Astrocyte (in vitro differentiated cells and primary cell): ENCODE data around the gene HLCS. TPM values are rescaled to one million over a fixed set of nuclear protein-coding genes. Genes with fewer than 3 reads are reported as not detected.

Experiments used
- DNase-seq: peaks from one replicate; pipeline ENCODE4 v3.0.0-alpha.2; 2010; ENCODE audit warnings: low read depth
- FAIRE-seq: peaks from 2 replicates; lab custom pipeline; 2011; peaks lifted over from hg19 to GRCh38; lab: Jason Lieb, UNC
- H2AFZ ChIP-seq: 2 replicates; pipeline ENCODE4 v1.6.0; 2012; ENCODE audit warnings: low read depth, low read length, inconsistent platforms
- H3K27ac ChIP-seq: 2 replicates; pipeline ENCODE4 v1.5.1; 2011; ENCODE audit warnings: low read depth, low read length, inconsistent platforms
- H3K27me3 ChIP-seq: 2 replicates; pipeline ENCODE4 v1.6.0; 2011; ENCODE audit warnings: low read length, inconsistent platforms; ENCODE audit not compliant: insufficient read depth
- H3K36me3 ChIP-seq: 2 replicates; pipeline ENCODE4 v1.5.1; 2011; ENCODE audit warnings: low read length, inconsistent platforms; ENCODE audit not compliant: insufficient read depth
- H3K4me1 ChIP-seq: 2 replicates; pipeline ENCODE4 v1.5.1; 2011; ENCODE audit warnings: low read length, inconsistent platforms; ENCODE audit not compliant: insufficient read depth
- H3K4me2 ChIP-seq: 2 replicates; pipeline ENCODE4 v1.6.0; 2012; ENCODE audit warnings: low read length, inconsistent platforms
- H3K4me3 ChIP-seq: 2 replicates; pipeline ENCODE4 v1.5.1; 2011; ENCODE audit warnings: low read depth, mild to moderate bottlenecking, low read length, inconsistent platforms; ENCODE audit not compliant: insufficient read depth
- H3K79me2 ChIP-seq: 2 replicates; pipeline ENCODE4 v1.6.0; 2012; ENCODE audit warnings: mild to moderate bottlenecking, low read length, inconsistent platforms; ENCODE audit not compliant: insufficient read depth
- H3K9ac ChIP-seq: 2 replicates; pipeline ENCODE4 v1.6.0; 2012; ENCODE audit warnings: mild to moderate bottlenecking, low read length, inconsistent platforms
- H3K9me3 ChIP-seq: 2 replicates; pipeline ENCODE4 v1.5.1; 2012; ENCODE audit warnings: low read depth, mild to moderate bottlenecking, low read length, inconsistent platforms; ENCODE audit not compliant: insufficient read depth
- H4K20me1 ChIP-seq: 2 replicates; pipeline ENCODE4 v1.6.0; 2012; ENCODE audit warnings: low read length, inconsistent platforms; ENCODE audit not compliant: insufficient read depth
- H3K27ac Mint-ChIP-seq: one replicate; pipeline ENCODE4 v1.8.0; 2021; ENCODE audit warnings: mild to moderate bottlenecking, mixed read lengths; ENCODE audit not compliant: unreplicated experiment
- H3K27me3 Mint-ChIP-seq: one replicate; pipeline ENCODE4 v1.8.0; 2021; ENCODE audit warnings: low read depth, mixed read lengths; ENCODE audit not compliant: unreplicated experiment
- H3K36me3 Mint-ChIP-seq: one replicate; pipeline ENCODE4 v1.8.0; 2021; ENCODE audit warnings: low read depth, mixed read lengths; ENCODE audit not compliant: unreplicated experiment
- H3K4me1 Mint-ChIP-seq: one replicate; pipeline ENCODE4 v1.8.0; 2021; ENCODE audit warnings: low read depth, mixed read lengths; ENCODE audit not compliant: unreplicated experiment
- H3K4me3 Mint-ChIP-seq: one replicate; pipeline ENCODE4 v1.8.0; 2021; ENCODE audit warnings: mild to moderate bottlenecking, moderate library complexity, mixed read lengths; ENCODE audit not compliant: unreplicated experiment
- H3K9me3 Mint-ChIP-seq: one replicate; pipeline ENCODE4 v1.8.0; 2021; ENCODE audit warnings: mild to moderate bottlenecking, mixed read lengths; ENCODE audit not compliant: unreplicated experiment
- CTCF ChIP-seq: IDR thresholded peaks from 2 replicates; pipeline ENCODE4 v1.5.1; 2011; ENCODE audit warnings: low read depth, mild to moderate bottlenecking, inconsistent platforms, low read length, moderate library complexity; ENCODE audit not compliant: insufficient read depth
- EZH2 ChIP-seq: IDR thresholded peaks from 2 replicates; pipeline ENCODE4 v1.6.1; 2012; ENCODE audit warnings: mild to moderate bottlenecking, low read length, inconsistent platforms; ENCODE audit not compliant: insufficient read depth
- total RNA-seq: library from RNA; stranded (reverse); gene quantifications from 2 replicates; pipeline ENCODE4 v1.2.1, GENCODE V29; 2021

HLCS gene
- total RNA-seq, 1 donor from 2014 or later = 20.9 TPM

DNA sequence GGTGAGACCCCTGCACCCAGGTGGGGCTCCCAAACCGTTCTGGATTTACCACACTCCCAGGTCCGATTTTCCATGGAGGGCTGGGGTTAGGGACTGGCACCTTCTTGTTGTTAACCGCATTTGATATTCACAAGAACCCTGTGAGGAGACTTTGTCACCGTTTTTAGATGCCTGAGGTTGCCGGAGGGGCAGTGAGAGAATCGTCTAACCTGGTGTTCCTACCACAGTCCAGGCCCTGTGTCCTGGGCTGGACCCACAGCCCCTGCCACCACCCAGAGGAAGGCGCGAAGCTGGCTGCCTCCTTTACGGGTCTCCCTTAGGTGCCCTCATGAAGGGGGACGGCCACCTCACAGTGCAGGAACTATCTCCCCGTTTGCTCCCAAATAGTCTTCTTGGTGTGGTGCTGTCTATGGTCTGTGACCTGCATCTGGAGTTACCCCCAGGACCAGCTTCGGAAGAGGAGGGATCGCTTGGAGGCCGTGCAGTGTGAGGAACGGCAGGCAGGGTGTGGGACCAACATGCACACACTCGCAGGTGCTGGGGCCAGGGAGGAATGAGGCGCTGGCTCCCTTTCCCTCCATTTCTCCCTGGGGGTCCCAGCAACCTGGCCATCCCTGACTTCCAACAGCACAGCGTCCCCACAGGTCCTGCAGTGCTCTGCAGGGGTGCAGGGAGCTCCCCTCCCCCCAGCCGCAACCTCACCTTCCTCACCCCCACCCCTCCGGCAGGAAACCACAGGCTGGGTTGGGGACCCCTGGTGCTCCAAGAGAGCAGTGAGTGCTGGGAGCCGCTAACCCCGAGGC is 260.6 kb downstream of the HLCS start:
- H3K4me2 ChIP-seq = peak overlapping the region; percentile 51
- H3K36me3 ChIP-seq = no peaks in the 10 kb centered on the region
- Mint-ChIP-seq H3K27me3 (peaks cover 74% of the 10 kb centered on the region), H3K9me3 (peaks cover 4% of the 10 kb centered on the region), H3K36me3 (peaks cover 6% of the 10 kb centered on the region), H3K4me3 (peak overlapping the region; percentile 62), H3K27ac (peak overlapping the region; percentile 77), H3K4me1 (peaks cover 20% of the 10 kb centered on the region)
- FAIRE-seq (no peak), DNase-seq (no peak)
- H3K9ac ChIP-seq = no peak overlapping the region
- peaks cover 98% of the 10 kb centered on the region for H3K27me3 ChIP-seq
- no peak overlapping the region for H3K27ac ChIP-seq
- peaks cover 14% of the 10 kb centered on the region for H3K4me1 ChIP-seq
- TF ChIP-seq EZH2 = no peak
- no peak for TF ChIP-seq CTCF
- no peaks in the 10 kb centered on the region for H3K9me3 ChIP-seq
- H3K4me3 ChIP-seq = no peak overlapping the region
- H3K79me2 ChIP-seq = peaks cover 44% of the 10 kb centered on the region
- H4K20me1 ChIP-seq = peaks cover 66% of the 10 kb centered on the region
- no peak overlapping the region for H2AFZ ChIP-seq

DNA sequence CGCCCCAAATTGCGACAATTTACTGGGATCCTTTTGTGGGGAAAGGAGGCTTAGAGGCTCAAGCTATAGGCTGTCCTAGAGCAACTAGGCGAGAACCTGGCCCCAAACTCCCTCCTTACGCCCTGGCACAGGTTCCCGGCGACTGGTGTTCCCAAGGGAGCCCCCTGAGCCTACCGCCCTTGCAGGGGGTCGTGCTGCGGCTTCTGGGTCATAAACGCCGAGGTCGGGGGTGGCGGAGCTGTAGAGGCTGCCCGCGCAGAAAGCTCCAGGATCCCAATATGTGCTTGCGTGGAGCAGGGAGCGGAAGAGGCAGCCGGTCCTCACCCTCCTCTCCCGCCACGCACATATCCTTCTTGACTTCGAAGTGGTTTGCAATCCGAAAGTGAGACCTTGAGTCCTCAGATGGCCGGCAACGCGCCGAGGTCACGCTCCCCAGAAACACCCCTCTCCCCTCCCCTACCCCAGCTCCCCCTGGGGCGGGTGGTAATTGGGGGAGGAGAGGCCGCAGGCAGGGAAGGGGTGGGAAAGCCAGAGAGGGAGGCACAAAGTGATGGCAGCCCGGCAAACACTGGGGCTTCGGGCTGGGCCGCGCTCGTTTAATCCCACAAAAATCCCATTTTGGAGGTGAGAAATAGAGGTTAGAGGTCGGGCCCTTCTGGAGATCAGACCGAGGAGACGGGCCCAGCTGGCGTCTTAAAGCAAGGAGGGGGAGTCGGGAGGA is 261.4 kb downstream of the HLCS start:
- peaks cover 44% of the 10 kb centered on the region for H3K79me2 ChIP-seq
- Mint-ChIP-seq H3K9me3 (peaks cover 4% of the 10 kb centered on the region), H3K36me3 (peaks cover 6% of the 10 kb centered on the region), H3K4me3 (peak overlapping the region; percentile 73), H3K27me3 (peaks cover 72% of the 10 kb centered on the region), H3K27ac (peak overlapping the region; percentile 77), H3K4me1 (peaks cover 20% of the 10 kb centered on the region)
- H3K4me1 ChIP-seq = peaks cover 13% of the 10 kb centered on the region
- H2AFZ ChIP-seq = no peak overlapping the region
- peak overlapping the region; percentile 51 for H3K4me2 ChIP-seq
- H3K9me3 ChIP-seq = no peaks in the 10 kb centered on the region
- H3K4me3 ChIP-seq = no peak overlapping the region
- no peak overlapping the region for H3K9ac ChIP-seq
- H3K27me3 ChIP-seq = peaks cover 98% of the 10 kb centered on the region
- no peak overlapping the region for H3K27ac ChIP-seq
- no peak for FAIRE-seq
- no peaks in the 10 kb centered on the region for H3K36me3 ChIP-seq
- DNase-seq = no peak
- peak; percentile 38 for TF ChIP-seq EZH2
- TF ChIP-seq CTCF = no peak
- H4K20me1 ChIP-seq = peaks cover 71% of the 10 kb centered on the region
